K562 (cell line): ENCODE results near the gene RUNX1. TPM values are rescaled to one million over a fixed set of nuclear protein-coding genes. Genes with fewer than 3 reads are reported as not detected.

Source experiments
- ATF7 ChIP-seq: fragments of 450-650 bp; IDR thresholded peaks from 2 replicates; pipeline ENCODE4 v1.7.1; 2014; ENCODE audit warnings: mild to moderate bottlenecking, moderate library complexity
- CREM ChIP-seq: IDR thresholded peaks from 2 replicates; pipeline ENCODE4 v1.6.1; 2014; ENCODE audit warnings: antibody characterized with exemption, low read depth
- DIDO1 ChIP-seq: fragments of 450-650 bp; IDR thresholded peaks from 2 replicates; pipeline ENCODE4 v1.6.1; 2016; ENCODE audit warnings: low read depth, missing biosample characterization, missing genetic modification characterization
- EP300 ChIP-seq: IDR thresholded peaks from 2 replicates; pipeline ENCODE4 v1.6.1; 2012; ENCODE audit warnings: low read length, improper control_type of control experiment
- FOXK2 ChIP-seq, 2 experiments: fragments of 450-650 bp; IDR thresholded peaks in 1 of 2; conservative IDR thresholded peaks in 1 of 2; 2 replicates each; pipeline ENCODE4 v1.6.1; 2016; ENCODE audit warnings: low read depth in 2 of 2, mild to moderate bottlenecking in 1 of 2
- KDM4B ChIP-seq, 2 experiments: fragments of 450-650 bp in 1 of 2; sonication (generic) in 1 of 2; IDR thresholded peaks; 2 replicates each; pipeline ENCODE4 v1.6.1; 2016 to 2017; ENCODE audit warnings: borderline replicate concordance in 2 of 2, antibody characterized with exemption in 1 of 2, low read depth in 1 of 2, mild to moderate bottlenecking in 1 of 2
- L3MBTL2 ChIP-seq: fragments of 450-650 bp; IDR thresholded peaks from 2 replicates; pipeline ENCODE4 v1.6.1; 2016; ENCODE audit warnings: mild to moderate bottlenecking, moderate library complexity
- MAFK ChIP-seq: IDR thresholded peaks from 2 replicates; pipeline ENCODE4 v1.6.1; 2011; ENCODE audit warnings: low read length, improper control_type of control experiment
- NEUROD1 ChIP-seq: fragments of 150-350 bp; IDR thresholded peaks from 2 replicates; pipeline ENCODE4 v1.6.1; 2014; ENCODE audit warnings: borderline replicate concordance, low read length, low read depth; ENCODE audit not compliant: partially characterized antibody
- POLR2AphosphoS5 ChIP-seq: IDR thresholded peaks from 2 replicates; pipeline ENCODE4 v1.6.1; 2011; ENCODE audit warnings: mild to moderate bottlenecking, low read depth, low read length, moderate library complexity; ENCODE audit not compliant: control insufficient read depth, insufficient read depth
- SMAD4 ChIP-seq: fragments of 250-450 bp; sonication (Bioruptor Pico); conservative IDR thresholded peaks from 2 replicates; pipeline ENCODE4 v1.8.0; 2021; ENCODE audit warnings: inconsistent platforms, mild to moderate bottlenecking, moderate library complexity
- TEAD4 ChIP-seq, 2 experiments: sonication (generic) in 1 of 2; formaldehyde crosslinking in 1 of 2; IDR thresholded peaks; 2 replicates each; pipeline versions ENCODE4 v1.6.1 to v1.8.0; 2012 to 2022; ENCODE audit warnings: borderline replicate concordance in 1 of 2, inconsistent platforms in 1 of 2, low read length in 1 of 2, mild to moderate bottlenecking in 1 of 2, missing genetic modification reagents in 1 of 2
- ZNF592 ChIP-seq: fragments of 450-650 bp; IDR thresholded peaks from 2 replicates; pipeline ENCODE4 v1.6.1; 2017; ENCODE audit warnings: antibody characterized with exemption, mild to moderate bottlenecking
- polyA plus RNA-seq, 8 experiments: library from polyadenylated mRNA; depleted of rRNA in 4 of 8; stranded (reverse) in 5 of 8; unstranded in 3 of 8; fragments of >200 nt; fragmentation: Nextera tagmentation in 2 of 8; fragmentation: Illumina TruSeq in 1 of 8; extraction: Ambion mirVana in 2 of 8; extraction: Trizol in 1 of 8; gene quantifications; 2 replicates each; pipeline versions ENCODE4 v1.2.1 to v1.2.3, GENCODE V29; 2011 to 2014; ENCODE audit warnings: inconsistent platforms in 1 of 8, missing spikeins in 1 of 8
- total RNA-seq, 7 experiments: library from RNA; depleted of rRNA in 6 of 7; stranded (reverse); fragments of >200 nt in 6 of 7; fragmentation: Illumina TruSeq in 2 of 7; extraction: Trizol in 2 of 7; gene quantifications; 2 replicates each; pipeline versions ENCODE4 v1.2.1 to v1.2.3, GENCODE V29; 2011 to 2021; ENCODE audit warnings: low replicate concordance in 1 of 7
- TF ChIP-seq, protein P1 (sequence below): sonication (generic); formaldehyde crosslinking; IDR thresholded peaks from 2 replicates; pipeline ENCODE4 v1.8.0; 2022; ENCODE audit warnings: missing genetic modification reagents, mild to moderate bottlenecking, moderate library complexity, borderline replicate concordance
- TF ChIP-seq, protein P2 (sequence below): fragments of 450-650 bp; formaldehyde crosslinking; IDR thresholded peaks from 2 replicates; pipeline ENCODE4 v1.4.0; 2022; ENCODE audit warnings: missing genetic modification characterization
- TF ChIP-seq, protein P3 (sequence below): sonication (generic); formaldehyde crosslinking; IDR thresholded peaks from 2 replicates; pipeline ENCODE4 v1.8.1; 2023; ENCODE audit warnings: mild to moderate bottlenecking, missing genetic modification reagents, moderate library complexity

Gene RUNX1
- total and polyA plus RNA-seq, 9 of the 15 experiments (the other 6 are each of a cell fraction or from before 2014, with no cell fraction given), result 2.2 to 68.6 (median 17.8) TPM

DNA sequence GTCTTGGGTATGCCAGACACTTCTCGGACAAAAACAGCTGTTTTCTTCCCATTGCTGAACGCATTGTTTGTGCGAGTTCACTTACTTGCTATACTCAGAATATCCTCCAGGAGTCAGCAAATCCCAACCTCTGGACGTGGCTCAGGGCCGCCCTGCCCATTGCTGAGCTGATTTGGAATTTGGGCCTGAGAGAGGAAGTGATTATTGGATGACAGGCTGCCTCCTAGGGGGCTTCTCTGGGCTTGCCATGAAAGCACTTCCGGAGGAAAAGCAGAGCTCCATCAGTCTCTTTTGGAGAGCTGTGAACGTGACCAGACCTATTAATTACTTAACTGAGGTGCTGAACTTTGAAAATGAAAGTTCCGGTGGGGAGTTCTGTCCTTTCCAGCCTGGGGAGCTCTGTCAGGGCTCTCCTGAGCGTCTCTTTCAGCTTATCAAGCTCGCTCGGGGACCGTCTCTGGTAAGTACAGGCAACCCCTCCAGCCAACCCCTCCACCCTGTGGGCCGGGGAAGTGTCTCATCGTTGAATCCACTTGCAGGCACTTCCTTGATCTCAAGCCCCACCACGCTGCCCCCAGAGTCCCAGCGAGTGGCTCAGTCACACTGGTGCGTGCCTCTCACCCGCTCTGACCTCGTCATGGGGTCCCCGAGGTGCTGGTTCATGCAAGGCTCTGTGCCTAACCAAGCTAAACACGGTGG is 303.4 kb downstream of the RUNX1 start (continued):
- TF ChIP-seq ZNF592, result 0 out of 2 replicates have a peak, but pooled peaks have one; percentile 15
- peak; percentile 41 for TF ChIP-seq NEUROD1
- TF ChIP-seq, protein P1, sequence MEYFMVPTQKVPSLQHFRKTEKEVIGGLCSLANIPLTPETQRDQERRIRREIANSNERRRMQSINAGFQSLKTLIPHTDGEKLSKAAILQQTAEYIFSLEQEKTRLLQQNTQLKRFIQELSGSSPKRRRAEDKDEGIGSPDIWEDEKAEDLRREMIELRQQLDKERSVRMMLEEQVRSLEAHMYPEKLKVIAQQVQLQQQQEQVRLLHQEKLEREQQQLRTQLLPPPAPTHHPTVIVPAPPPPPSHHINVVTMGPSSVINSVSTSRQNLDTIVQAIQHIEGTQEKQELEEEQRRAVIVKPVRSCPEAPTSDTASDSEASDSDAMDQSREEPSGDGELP (CRISPR knock-in tag), result peak; percentile 84
- 0 out of 2 replicates have a peak, but pooled peaks have one; percentile 15 for TF ChIP-seq DIDO1 (tag)
- peak; percentile 34; the same call in 1 of the 2 replicates for TF ChIP-seq L3MBTL2
- TF ChIP-seq, protein P2, sequence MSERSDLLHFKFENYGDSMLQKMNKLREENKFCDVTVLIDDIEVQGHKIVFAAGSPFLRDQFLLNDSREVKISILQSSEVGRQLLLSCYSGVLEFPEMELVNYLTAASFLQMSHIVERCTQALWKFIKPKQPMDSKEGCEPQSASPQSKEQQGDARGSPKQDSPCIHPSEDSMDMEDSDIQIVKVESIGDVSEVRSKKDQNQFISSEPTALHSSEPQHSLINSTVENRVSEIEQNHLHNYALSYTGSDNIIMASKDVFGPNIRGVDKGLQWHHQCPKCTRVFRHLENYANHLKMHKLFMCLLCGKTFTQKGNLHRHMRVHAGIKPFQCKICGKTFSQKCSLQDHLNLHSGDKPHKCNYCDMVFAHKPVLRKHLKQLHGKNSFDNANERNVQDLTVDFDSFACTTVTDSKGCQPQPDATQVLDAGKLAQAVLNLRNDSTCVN (CRISPR knock-in tag), result no peak
- TF ChIP-seq MAFK, result peak; percentile 36; the same call in 1 of the 2 replicates
- no peak for TF ChIP-seq POLR2AphosphoS5
- 0 out of 2 replicates have a peak, but pooled peaks have one; percentile 52 for TF ChIP-seq SMAD4 (CRISPR knock-in tag)
- TF ChIP-seq FOXK2 (conservative IDR thresholded peaks at IDR 0.05 in 1 of 2, IDR thresholded peaks at IDR 0.05 in 1 of 2; ENCODE audit: low read depth in 2 of 2), result peak in 1 of 2 experiments; percentile 15; a peak in 1 of 4 replicates
- TF ChIP-seq, protein P3, sequence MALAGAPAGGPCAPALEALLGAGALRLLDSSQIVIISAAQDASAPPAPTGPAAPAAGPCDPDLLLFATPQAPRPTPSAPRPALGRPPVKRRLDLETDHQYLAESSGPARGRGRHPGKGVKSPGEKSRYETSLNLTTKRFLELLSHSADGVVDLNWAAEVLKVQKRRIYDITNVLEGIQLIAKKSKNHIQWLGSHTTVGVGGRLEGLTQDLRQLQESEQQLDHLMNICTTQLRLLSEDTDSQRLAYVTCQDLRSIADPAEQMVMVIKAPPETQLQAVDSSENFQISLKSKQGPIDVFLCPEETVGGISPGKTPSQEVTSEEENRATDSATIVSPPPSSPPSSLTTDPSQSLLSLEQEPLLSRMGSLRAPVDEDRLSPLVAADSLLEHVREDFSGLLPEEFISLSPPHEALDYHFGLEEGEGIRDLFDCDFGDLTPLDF (CRISPR knock-in tag), result 0 out of 2 replicates have a peak, but pooled peaks have one; percentile 33
- TF ChIP-seq TEAD4 (IDR thresholded peaks at IDR 0.05; ENCODE audit: low read length), result peak; percentile 61
- TF ChIP-seq TEAD4 (CRISPR knock-in tag; IDR thresholded peaks at IDR 0.05; ENCODE audit: borderline replicate concordance), result no peak
- TF ChIP-seq ATF7, result peak; percentile 71
- peak; percentile 50; the same call in 1 of the 2 replicates for TF ChIP-seq CREM
- no peak for TF ChIP-seq KDM4B (IDR thresholded peaks at IDR 0.05; ENCODE audit: borderline replicate concordance in 2 of 2, low read depth in 1 of 2)
- TF ChIP-seq EP300, result peak; percentile 46
